K562 (cell line): ENCODE data around the gene GNAZ. TPM values are rescaled to one million over a fixed set of nuclear protein-coding genes. Genes with fewer than 3 reads are reported as not detected.

Experiments used
- BRCA1 ChIP-seq, 2 experiments: fragments of 450-650 bp in 1 of 2; sonication (generic) in 1 of 2; formaldehyde crosslinking in 1 of 2; IDR thresholded peaks; 2 replicates each; pipeline versions ENCODE4 v1.5.0 to v1.6.1; 2017 to 2020; ENCODE audit warnings: mild to moderate bottlenecking in 1 of 2, missing genetic modification reagents in 1 of 2
- CBX1 ChIP-seq: sonication (generic); IDR thresholded peaks from 2 replicates; pipeline ENCODE4 v1.6.1; 2016; ENCODE audit warnings: antibody characterized with exemption, low read depth, mild to moderate bottlenecking
- FOXP4 ChIP-seq: sonication (generic); formaldehyde crosslinking; IDR thresholded peaks from 2 replicates; pipeline ENCODE4 v1.8.0; 2022; ENCODE audit warnings: mild to moderate bottlenecking, missing genetic modification reagents, borderline replicate concordance
- HCFC1 ChIP-seq: IDR thresholded peaks from 2 replicates; pipeline ENCODE4 v1.6.1; 2012; ENCODE audit warnings: low read depth, low read length, improper control_type of control experiment
- HMG20B ChIP-seq: fragments of 250-450 bp; sonication (Bioruptor Pico); IDR thresholded peaks from 2 replicates; pipeline ENCODE4 v1.5.0; 2021; ENCODE audit warnings: mild to moderate bottlenecking
- KAT8 ChIP-seq: fragments of 450-650 bp; IDR thresholded peaks from 2 replicates; pipeline ENCODE4 v1.6.1; 2016; ENCODE audit warnings: low read depth, mild to moderate bottlenecking
- MYBL2 ChIP-seq, 2 experiments: fragments of 450-650 bp in 1 of 2; sonication (generic) in 1 of 2; formaldehyde crosslinking in 1 of 2; IDR thresholded peaks; 2 replicates each; pipeline versions ENCODE4 v1.6.1 to v1.8.1; 2017 to 2022; ENCODE audit warnings: borderline replicate concordance in 1 of 2, inconsistent platforms in 1 of 2, low read depth in 1 of 2, mild to moderate bottlenecking in 1 of 2, missing genetic modification reagents in 1 of 2, moderate library complexity in 1 of 2
- RBM14 ChIP-seq: fragments of 200-400 bp; formaldehyde crosslinking; IDR thresholded peaks from 2 replicates; pipeline ENCODE4 v1.6.1; 2018; ENCODE audit warnings: low read depth, mild to moderate bottlenecking, low read length, moderate library complexity, borderline replicate concordance; ENCODE audit not compliant: insufficient read depth
- RFX1 ChIP-seq: fragments of 450-650 bp; IDR thresholded peaks from 2 replicates; pipeline ENCODE4 v1.6.1; 2016; ENCODE audit warnings: mild to moderate bottlenecking, moderate library complexity
- SNAPC5 ChIP-seq: fragments of 250-450 bp; sonication (Bioruptor Pico); IDR thresholded peaks from 2 replicates; pipeline ENCODE4 v1.8.0; 2021; ENCODE audit warnings: moderate library complexity, mild to moderate bottlenecking, inconsistent platforms
- TBP ChIP-seq: optimal IDR thresholded peaks from 2 replicates; pipeline ENCODE3; 2011; ENCODE audit warnings: low read depth, low read length, improper control_type of control experiment
- ZC3H11A ChIP-seq: IDR thresholded peaks from 2 replicates; pipeline ENCODE4 v1.6.1; 2012; ENCODE audit warnings: low read depth, low read length, improper control_type of control experiment
- ZFP36 ChIP-seq: fragments of 150-350 bp; IDR thresholded peaks from 2 replicates; pipeline ENCODE4 v1.6.1; 2018; ENCODE audit warnings: low read length, low read depth; ENCODE audit not compliant: partially characterized antibody
- ZMIZ1 ChIP-seq, 2 experiments: fragments of 150-350 bp in 1 of 2; IDR thresholded peaks; 2 replicates each; pipeline ENCODE4 v1.6.1; 2012 to 2016; ENCODE audit warnings: low read depth in 2 of 2, low read length in 2 of 2, mild to moderate bottlenecking in 1 of 2, moderate library complexity in 1 of 2
- ZNF140 ChIP-seq: fragments of 250-450 bp; sonication (Bioruptor Pico); IDR thresholded peaks from 2 replicates; pipeline ENCODE4 v1.8.0; 2021; ENCODE audit warnings: moderate library complexity, mild to moderate bottlenecking, inconsistent platforms
- ZNF197 ChIP-seq: fragments of 200-800 bp; sonication (Bioruptor generic); IDR thresholded peaks from 2 replicates; pipeline ENCODE4 v1.6.1; 2016; ENCODE audit warnings: low read depth, missing genetic modification characterization, missing compliant biosample characterization
- ZNF347 ChIP-seq: fragments of 450-650 bp; formaldehyde crosslinking; IDR thresholded peaks from 2 replicates; pipeline ENCODE4 v1.4.0; 2020; ENCODE audit warnings: low read depth, mild to moderate bottlenecking, moderate library complexity
- ZNF354B ChIP-seq: fragments of 250-450 bp; sonication (Bioruptor Pico); IDR thresholded peaks from 2 replicates; pipeline ENCODE4 v1.4.0; 2020
- ZNF717 ChIP-seq: fragments of 250-450 bp; sonication (Bioruptor Pico); IDR thresholded peaks from 2 replicates; pipeline ENCODE4 v1.5.0; 2021
- polyA plus RNA-seq, 8 experiments: library from polyadenylated mRNA; depleted of rRNA in 4 of 8; stranded (reverse) in 5 of 8; unstranded in 3 of 8; fragments of >200 nt; fragmentation: Nextera tagmentation in 2 of 8; fragmentation: Illumina TruSeq in 1 of 8; extraction: Ambion mirVana in 2 of 8; extraction: Trizol in 1 of 8; gene quantifications; 2 replicates each; pipeline versions ENCODE4 v1.2.1 to v1.2.3, GENCODE V29; 2011 to 2014; ENCODE audit warnings: inconsistent platforms in 1 of 8, missing spikeins in 1 of 8
- total RNA-seq, 7 experiments: library from RNA; depleted of rRNA in 6 of 7; stranded (reverse); fragments of >200 nt in 6 of 7; fragmentation: Illumina TruSeq in 2 of 7; extraction: Trizol in 2 of 7; gene quantifications; 2 replicates each; pipeline versions ENCODE4 v1.2.1 to v1.2.3, GENCODE V29; 2011 to 2021; ENCODE audit warnings: low replicate concordance in 1 of 7
- TF ChIP-seq, protein P1 (sequence below): fragments of 450-650 bp; formaldehyde crosslinking; IDR thresholded peaks from 2 replicates; pipeline ENCODE4 v1.4.0; 2020; ENCODE audit warnings: mild to moderate bottlenecking, moderate library complexity

The GNAZ gene
- total and polyA plus RNA-seq, 9 of the 15 experiments (the other 6 are each of a cell fraction or from before 2014, with no cell fraction given), result 0.04 to 0.22 (median 0.13) TPM; not detected in 3

- TF ChIP-seq MYBL2 (IDR thresholded peaks at IDR 0.05; ENCODE audit: low read depth) (no peak), MYBL2 (CRISPR knock-in tag; IDR thresholded peaks at IDR 0.05; ENCODE audit: borderline replicate concordance) (no peak), FOXP4 (CRISPR knock-in tag) (no peak), ZC3H11A (peak; percentile 59; the same call in 1 of the 2 replicates), HMG20B (no peak), ZNF140 (CRISPR knock-in tag) (no peak), ZNF354B (CRISPR knock-in tag) (no peak), RBM14 (no peak), TBP (peak; percentile 28), KAT8 (no peak), ZNF717 (no peak), ZMIZ1 (IDR thresholded peaks at IDR 0.05; ENCODE audit: low read depth in 2 of 2, low read length in 2 of 2) (peak in 1 of 2 experiments; percentile 35; a peak in 1 of 4 replicates), ZFP36 (peak; percentile 97), CBX1 (peak; percentile 61; the same call in 1 of the 2 replicates), HCFC1 (peak; percentile 18; the same call in 1 of the 2 replicates), ZNF197 (CRISPR knock-in tag) (no peak), SNAPC5 (CRISPR knock-in tag) (no peak), ZNF347 (CRISPR knock-in tag) (no peak), RFX1 (no peak), BRCA1 (IDR thresholded peaks at IDR 0.05) (no peak), BRCA1 (CRISPR knock-in tag; IDR thresholded peaks at IDR 0.05) (no peak)
- TF ChIP-seq, protein P1, sequence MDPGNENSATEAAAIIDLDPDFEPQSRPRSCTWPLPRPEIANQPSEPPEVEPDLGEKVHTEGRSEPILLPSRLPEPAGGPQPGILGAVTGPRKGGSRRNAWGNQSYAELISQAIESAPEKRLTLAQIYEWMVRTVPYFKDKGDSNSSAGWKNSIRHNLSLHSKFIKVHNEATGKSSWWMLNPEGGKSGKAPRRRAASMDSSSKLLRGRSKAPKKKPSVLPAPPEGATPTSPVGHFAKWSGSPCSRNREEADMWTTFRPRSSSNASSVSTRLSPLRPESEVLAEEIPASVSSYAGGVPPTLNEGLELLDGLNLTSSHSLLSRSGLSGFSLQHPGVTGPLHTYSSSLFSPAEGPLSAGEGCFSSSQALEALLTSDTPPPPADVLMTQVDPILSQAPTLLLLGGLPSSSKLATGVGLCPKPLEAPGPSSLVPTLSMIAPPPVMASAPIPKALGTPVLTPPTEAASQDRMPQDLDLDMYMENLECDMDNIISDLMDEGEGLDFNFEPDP (CRISPR knock-in tag), result no peak
Observed at GRCh38 chr22:23065495-23066122, 4.7 kb upstream of the GNAZ start (continued).
